H1 (cell line): ENCODE data around the gene ZNF700. TPM values are rescaled to one million over a fixed set of nuclear protein-coding genes. Genes with fewer than 3 reads are reported as not detected.

Source experiments
- CTCF ChIA-PET: fragments of 300-600 bp; sonication (Branson Sonifier 250); formaldehyde crosslinking; loops from one replicate; lab custom pipeline; 2021; ENCODE audit not compliant: partially characterized antibody; lab: Charles Lee
- POLR2A ChIA-PET: fragments of 300-600 bp; sonication (Branson Sonifier 250); formaldehyde crosslinking; loops from one replicate; lab custom pipeline; 2021; ENCODE audit warnings: inconsistent platforms; ENCODE audit not compliant: partially characterized antibody; lab: Charles Lee
- DNase-seq, 2 experiments: peaks; one replicate each; pipeline versions ENCODE4 v3.0.0 to v3.0.0-alpha.2; 2010 to 2022; ENCODE audit warnings: low spot score in 2 of 2, low read depth in 1 of 2, mixed read lengths in 1 of 2
- FAIRE-seq: peaks from 2 replicates; lab custom pipeline; 2011; peaks lifted over from hg19 to GRCh38; lab: Jason Lieb, UNC
- H2AFZ ChIP-seq: 2 replicates; pipeline ENCODE4 v1.8.1; 2012; ENCODE audit warnings: low read length, inconsistent platforms
- H2AK5ac ChIP-seq: 2 replicates; pipeline ENCODE4 v1.6.1; 2013; ENCODE audit warnings: low read depth, low read length
- H2BK120ac ChIP-seq: replicated peaks from 2 replicates; pipeline ENCODE3; 2013; ENCODE audit warnings: low read depth, low read length, inconsistent platforms
- H2BK12ac ChIP-seq: 2 replicates; pipeline ENCODE4 v1.6.1; 2013; ENCODE audit warnings: low read depth, low read length
- H2BK15ac ChIP-seq: 2 replicates; pipeline ENCODE4 v1.6.1; 2013; ENCODE audit warnings: low read length
- H2BK20ac ChIP-seq: 2 replicates; pipeline ENCODE4 v1.6.1; 2013; ENCODE audit warnings: low read length
- H2BK5ac ChIP-seq: 2 replicates; pipeline ENCODE4 v1.6.1; 2013; ENCODE audit warnings: low read depth, low read length
- H3K14ac ChIP-seq: 2 replicates; pipeline ENCODE4 v1.6.1; 2013; ENCODE audit warnings: inconsistent platforms; ENCODE audit not compliant: insufficient read length
- H3K18ac ChIP-seq: 2 replicates; pipeline ENCODE4 v1.6.1; 2013; ENCODE audit warnings: low read length; ENCODE audit errors: extremely low read depth
- H3K23ac ChIP-seq: 2 replicates; pipeline ENCODE4 v1.6.1; 2013; ENCODE audit warnings: inconsistent platforms; ENCODE audit not compliant: insufficient read length
- H3K23me2 ChIP-seq: 2 replicates; pipeline ENCODE4 v1.6.1; 2013; ENCODE audit warnings: low read depth, low read length
- H3K27ac ChIP-seq: 2 replicates; pipeline ENCODE4 v1.6.1; 2011; ENCODE audit warnings: low read depth, low read length, inconsistent platforms
- H3K27me3 ChIP-seq, 4 experiments: replicated peaks in 1 of 4; 1 replicate in 1 of 4; 2 replicates in 3 of 4; pipeline versions ENCODE4 v1.6.1 to v1.8.1; 2011 to 2013; ENCODE audit warnings: low read length in 3 of 4, mild to moderate bottlenecking in 3 of 4, inconsistent platforms in 2 of 4, mixed read lengths in 2 of 4, moderate library complexity in 1 of 4; ENCODE audit not compliant: control insufficient read depth in 3 of 4, insufficient read depth in 3 of 4; ENCODE audit errors: extremely low read depth in 1 of 4
- H3K36me3 ChIP-seq, 4 experiments: 2 replicates each; pipeline versions ENCODE4 v1.6.1 to v1.8.1; 2011 to 2013; ENCODE audit warnings: mild to moderate bottlenecking in 4 of 4, low read length in 3 of 4, moderate library complexity in 2 of 4, control low read depth in 1 of 4, inconsistent platforms in 1 of 4; ENCODE audit not compliant: insufficient read depth in 4 of 4, control insufficient read depth in 2 of 4
- H3K4ac ChIP-seq: replicated peaks from 2 replicates; pipeline ENCODE3; 2013; ENCODE audit warnings: low read length, low read depth, mixed read lengths, inconsistent platforms; ENCODE audit not compliant: insufficient read length
- H3K4me1 ChIP-seq, 4 experiments: replicated peaks in 1 of 4; 1 replicate in 1 of 4; 2 replicates in 3 of 4; pipeline versions ENCODE4 v1.6.1 to v1.8.1; 2011 to 2013; ENCODE audit warnings: low read length in 3 of 4, inconsistent platforms in 2 of 4, mixed read lengths in 1 of 4; ENCODE audit not compliant: insufficient read depth in 4 of 4, control insufficient read depth in 3 of 4
- H3K4me2 ChIP-seq, 2 experiments: 2 replicates each; pipeline versions ENCODE4 v1.6.1 to v1.8.1; 2011 to 2013; ENCODE audit warnings: low read depth in 2 of 2, low read length in 2 of 2, control low read depth in 1 of 2, inconsistent platforms in 1 of 2, mild to moderate bottlenecking in 1 of 2; ENCODE audit not compliant: insufficient read depth in 1 of 2
- H3K4me3 ChIP-seq, 4 experiments: fragments of 200-600, 300-600 bp in 1 of 4; sonication (generic), shearing (Covaris generic), sonication (Bioruptor Twin) in 1 of 4; 2 replicates each; pipeline versions ENCODE4 v1.5.1 to v1.8.1; 2011 to 2016; ENCODE audit warnings: low read length in 4 of 4, low read depth in 3 of 4, control low read depth in 2 of 4, inconsistent platforms in 2 of 4, mild to moderate bottlenecking in 2 of 4, mixed read lengths in 1 of 4, moderate library complexity in 1 of 4; ENCODE audit not compliant: insufficient read depth in 2 of 4; ENCODE audit errors: extremely low read depth in 1 of 4
- H3K56ac ChIP-seq: replicated peaks from 2 replicates; pipeline ENCODE3; 2013; ENCODE audit warnings: low read depth, mild to moderate bottlenecking, mixed read lengths, low read length, inconsistent platforms; ENCODE audit not compliant: insufficient read length
- H3K79me1 ChIP-seq: 2 replicates; pipeline ENCODE4 v1.6.1; 2013; ENCODE audit warnings: low read depth, low read length, control low read depth
- H3K79me2 ChIP-seq, 2 experiments: 2 replicates each; pipeline versions ENCODE4 v1.6.1 to v1.8.1; 2012 to 2013; ENCODE audit warnings: low read length in 2 of 2, mild to moderate bottlenecking in 2 of 2, inconsistent platforms in 1 of 2; ENCODE audit not compliant: insufficient read depth in 2 of 2, control insufficient read depth in 1 of 2
- H3K9ac ChIP-seq, 4 experiments: replicated peaks in 1 of 4; 1 replicate in 1 of 4; 2 replicates in 3 of 4; pipeline versions ENCODE4 v1.6.1 to v1.8.1; 2011 to 2013; ENCODE audit warnings: low read depth in 3 of 4, low read length in 3 of 4, control low read depth in 2 of 4, mild to moderate bottlenecking in 2 of 4, moderate library complexity in 2 of 4, inconsistent platforms in 1 of 4; ENCODE audit errors: extremely low read depth in 1 of 4
- H3K9me3 ChIP-seq, 2 experiments: 2 replicates each; pipeline versions ENCODE4 v1.6.1 to v1.8.1; 2012 to 2013; ENCODE audit warnings: mild to moderate bottlenecking in 2 of 2, moderate library complexity in 2 of 2, control low read depth in 1 of 2, inconsistent platforms in 1 of 2, low read depth in 1 of 2, low read length in 1 of 2, mixed read lengths in 1 of 2; ENCODE audit not compliant: insufficient read depth in 2 of 2
- H4K20me1 ChIP-seq, 2 experiments: replicated peaks in 1 of 2; 2 replicates each; pipeline versions ENCODE3 to v1.8.1; 2011 to 2013; ENCODE audit warnings: inconsistent platforms in 2 of 2, low read length in 2 of 2, mild to moderate bottlenecking in 1 of 2; ENCODE audit not compliant: insufficient read depth in 2 of 2, control insufficient read depth in 1 of 2
- H4K5ac ChIP-seq: 2 replicates; pipeline ENCODE4 v1.6.1; 2013; ENCODE audit warnings: low read length, low read depth, mixed read lengths, inconsistent platforms; ENCODE audit not compliant: insufficient read length
- H4K8ac ChIP-seq: 2 replicates; pipeline ENCODE4 v1.8.0; 2013; ENCODE audit warnings: mild to moderate bottlenecking, moderate library complexity, low read length, inconsistent platforms; ENCODE audit not compliant: insufficient read depth; ENCODE audit errors: extremely low read depth
- H4K91ac ChIP-seq: replicated peaks from 2 replicates; pipeline ENCODE3; 2013; ENCODE audit warnings: low read length, mixed read lengths, inconsistent platforms; ENCODE audit not compliant: insufficient read length
- GABPA ChIP-seq: IDR thresholded peaks from 2 replicates; pipeline ENCODE4 v1.6.1; 2011; ENCODE audit warnings: mild to moderate bottlenecking, low read length, moderate library complexity, borderline replicate concordance; ENCODE audit not compliant: insufficient read depth
- GTF2F1 ChIP-seq: IDR thresholded peaks from 2 replicates; pipeline ENCODE4 v1.6.1; 2012; ENCODE audit warnings: low read depth, low read length, improper control_type of control experiment, borderline replicate concordance
- KDM1A ChIP-seq: fragments of 200-600, 300-600 bp; sonication (generic); IDR thresholded peaks from 2 replicates; pipeline ENCODE4 v1.7.1; 2016; ENCODE audit warnings: mild to moderate bottlenecking, low read length, borderline replicate concordance
- POLR2AphosphoS5 ChIP-seq: IDR thresholded peaks from 2 replicates; pipeline ENCODE4 v1.6.1; 2011; ENCODE audit warnings: low read depth, low read length
- ZNF274 ChIP-seq: IDR thresholded peaks from 2 replicates; pipeline ENCODE4 v1.7.0; 2012; ENCODE audit warnings: low read length, borderline replicate concordance; ENCODE audit errors: extremely low read depth
- WGBS, 2 experiments: shearing (Covaris generic) in 1 of 2; methylation state at CpG; one replicate each; pipeline versions ENCODE4 v1.1.6 to v1.1.7; 2013 to 2015; ENCODE audit warnings: low lambda C conversion rate in 2 of 2, mixed read lengths in 2 of 2, inconsistent platforms in 1 of 2, low coverage in 1 of 2, missing lambda C conversion rate in 1 of 2; ENCODE audit not compliant: insufficient replicate concordance in 2 of 2, insufficient coverage in 1 of 2, insufficient read length in 1 of 2; ENCODE audit errors: extremely low coverage in 1 of 2, missing lambda C conversion rate in 1 of 2; 5-methylcytosine and 5-hydroxymethylcytosine counted together
- polyA plus RNA-seq, 7 experiments: library from polyadenylated mRNA; depleted of rRNA in 3 of 7; stranded (reverse) in 5 of 7; unstranded in 2 of 7; fragments of >200 nt in 5 of 7; fragments of 200-250 nt in 2 of 7; gene quantifications; 1 replicate in 5 of 7; 2 replicates in 1 of 7; 4 replicates in 1 of 7; pipeline versions ENCODE4 v1.2.1 to v1.2.3, GENCODE V29; 2011 to 2013; ENCODE audit warnings: missing spikeins in 2 of 7, mixed read lengths in 2 of 7
- total RNA-seq: library from RNA; stranded (reverse); fragmentation: NEBNext Ultra II Directional; extraction: Animal tissue kit (Norgen Biotek cat#: 25700); gene quantifications from 2 replicates; pipeline ENCODE4 v1.2.1, GENCODE V29; 2021
- TF ChIP-seq, protein P1 (sequence below), 3 experiments: IDR thresholded peaks; 1 replicate in 2 of 3; 2 replicates in 1 of 3; pipeline versions ENCODE4 v1.5.1 to v1.6.1; 2011; ENCODE audit warnings: low read length in 3 of 3, mild to moderate bottlenecking in 3 of 3, inconsistent platforms in 2 of 3, low read depth in 1 of 3, moderate library complexity in 1 of 3; ENCODE audit not compliant: insufficient read depth in 1 of 3; ENCODE audit errors: control extremely low read depth in 1 of 3
- TF ChIP-seq, protein P2 (sequence below): IDR thresholded peaks from 2 replicates; pipeline ENCODE4 v1.6.1; 2011; ENCODE audit warnings: low read depth, mild to moderate bottlenecking, low read length; ENCODE audit not compliant: insufficient read depth

The ZNF700 gene
- total and polyA plus RNA-seq, 2 of the 8 experiments (the other 6 are each of a cell fraction or from before 2014, with no cell fraction given) = 3.0 to 10.5 TPM

- no peaks in the 10 kb centered on the region for H3K36me3 ChIP-seq
- H3K27ac ChIP-seq = peak within 1 kb of the TSS; percentile 75; the same call in 1 of the 2 replicates
- peaks cover 8% of the 10 kb centered on the region; the same call in 1 of the 2 replicates for H3K23me2 ChIP-seq
- peak; percentile 76 for FAIRE-seq
- ChIA-PET POLR2A (interaction anchor here (0.7 to 3.2 kb wide), 17 partner anchors 10 to 191 kb away, joined by 3 to 73 read pairs (median 5); partner anchors contain the start of genes ZNF20, ZNF433, ZNF625 and ZNF700), CTCF (interaction anchor here (0.6 to 5.9 kb wide), 13 partner anchors 11 to 586 kb away, joined by 3 to 92 read pairs (median 5); partner anchors contain the start of genes ZNF20, ZNF564 and ZNF878)
- peak within 1 kb of the TSS; percentile 66 to 76 (median 72) for H3K4me3 ChIP-seq
- no peak within 1 kb of the TSS for H3K14ac ChIP-seq
- H3K27me3 ChIP-seq = peaks cover 0 to 13% (median 7%) of the 10 kb centered on the region in 4 experiments; a peak in 5 of 7 replicates
- WGBS, 2 experiments = 6% methylated on average over 40 of the region's 47 CpGs; no CpG with 5 or more reads in 1 of the 2 experiments
- no peak within 1 kb of the TSS for H3K4ac ChIP-seq
- H3K9ac ChIP-seq = peak within 1 kb of the TSS; percentile 57 to 99 (median 79)
- H4K20me1 ChIP-seq = no peaks in the 10 kb centered on the region
- no peaks in the 10 kb centered on the region for H3K79me2 ChIP-seq
- H3K18ac ChIP-seq = peak within 1 kb of the TSS; percentile 19; the same call in 1 of the 2 replicates
- no peaks in the 10 kb centered on the region for H3K9me3 ChIP-seq
- H2BK12ac ChIP-seq = peak within 1 kb of the TSS; percentile 84
- no peak within 1 kb of the TSS for H3K56ac ChIP-seq
- peak; percentile 89 to 96 for DNase-seq
- peak within 1 kb of the TSS; percentile 82 for H4K5ac ChIP-seq
- peaks cover 0 to 7% (median 4%) of the 10 kb centered on the region in 4 experiments; a peak in 5 of 7 replicates for H3K4me1 ChIP-seq
- H4K8ac ChIP-seq = peak within 1 kb of the TSS; percentile 99; the same call in 1 of the 2 replicates
- peak within 1 kb of the TSS; percentile 96 for H2BK5ac ChIP-seq
- peak within 1 kb of the TSS; percentile 81 for H2AFZ ChIP-seq
- H2BK120ac ChIP-seq = peak within 1 kb of the TSS; percentile 71
- peak within 1 kb of the TSS; percentile 67; the same call in 1 of the 2 replicates for H2BK15ac ChIP-seq
- H4K91ac ChIP-seq = peak within 1 kb of the TSS; percentile 54
- peak within 1 kb of the TSS; percentile 72 to 89 for H3K4me2 ChIP-seq
- H2BK20ac ChIP-seq = no peak within 1 kb of the TSS
- H2AK5ac ChIP-seq = no peak within 1 kb of the TSS
- no peak within 1 kb of the TSS for H3K23ac ChIP-seq
- no peaks in the 10 kb centered on the region for H3K79me1 ChIP-seq
- TF ChIP-seq, protein P1, sequence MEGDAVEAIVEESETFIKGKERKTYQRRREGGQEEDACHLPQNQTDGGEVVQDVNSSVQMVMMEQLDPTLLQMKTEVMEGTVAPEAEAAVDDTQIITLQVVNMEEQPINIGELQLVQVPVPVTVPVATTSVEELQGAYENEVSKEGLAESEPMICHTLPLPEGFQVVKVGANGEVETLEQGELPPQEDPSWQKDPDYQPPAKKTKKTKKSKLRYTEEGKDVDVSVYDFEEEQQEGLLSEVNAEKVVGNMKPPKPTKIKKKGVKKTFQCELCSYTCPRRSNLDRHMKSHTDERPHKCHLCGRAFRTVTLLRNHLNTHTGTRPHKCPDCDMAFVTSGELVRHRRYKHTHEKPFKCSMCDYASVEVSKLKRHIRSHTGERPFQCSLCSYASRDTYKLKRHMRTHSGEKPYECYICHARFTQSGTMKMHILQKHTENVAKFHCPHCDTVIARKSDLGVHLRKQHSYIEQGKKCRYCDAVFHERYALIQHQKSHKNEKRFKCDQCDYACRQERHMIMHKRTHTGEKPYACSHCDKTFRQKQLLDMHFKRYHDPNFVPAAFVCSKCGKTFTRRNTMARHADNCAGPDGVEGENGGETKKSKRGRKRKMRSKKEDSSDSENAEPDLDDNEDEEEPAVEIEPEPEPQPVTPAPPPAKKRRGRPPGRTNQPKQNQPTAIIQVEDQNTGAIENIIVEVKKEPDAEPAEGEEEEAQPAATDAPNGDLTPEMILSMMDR (IDR thresholded peaks at IDR 0.05; ENCODE audit: control extremely low read depth in 1 of 3, insufficient read depth in 1 of 3, low read depth in 1 of 3, low read length in 3 of 3) = no peak
- TF ChIP-seq ZNF274 (no peak), KDM1A (no peak), GABPA (no peak), POLR2AphosphoS5 (peak; percentile 86), GTF2F1 (no peak)
- TF ChIP-seq, protein P2, sequence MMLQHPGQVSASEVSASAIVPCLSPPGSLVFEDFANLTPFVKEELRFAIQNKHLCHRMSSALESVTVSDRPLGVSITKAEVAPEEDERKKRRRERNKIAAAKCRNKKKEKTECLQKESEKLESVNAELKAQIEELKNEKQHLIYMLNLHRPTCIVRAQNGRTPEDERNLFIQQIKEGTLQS = no peak
These were observed 40.1 kb downstream of the ZNF700 start, which contains the start of gene ZNF763 for GRCh38 chr19:11964858-11965645. Gene ZNF763, plus strand, starts transcription at chr19:11965040. Its CDS starts 169 bp downstream, at chr19:11965209.
